WI38 (cell line): Measurements from ENCODE around the gene GPR143.
"Not testable (repeated sequence)": the region's sequence is repeated elsewhere in the genome, so short reads cannot be mapped to it uniquely, and the experiment has no call there.

ENCODE experiments used
- H3K4me3 ChIP-seq: 2 replicates; pipeline ENCODE4 v1.5.1; 2011; ENCODE audit warnings: low read depth, mild to moderate bottlenecking, control low read depth, low read length
- TF ChIP-seq, protein P1 (sequence below): IDR thresholded peaks from 2 replicates; pipeline ENCODE4 v1.5.1; 2012; ENCODE audit warnings: low read depth, mild to moderate bottlenecking, control low read depth, low read length

GPR143 gene

DNA sequence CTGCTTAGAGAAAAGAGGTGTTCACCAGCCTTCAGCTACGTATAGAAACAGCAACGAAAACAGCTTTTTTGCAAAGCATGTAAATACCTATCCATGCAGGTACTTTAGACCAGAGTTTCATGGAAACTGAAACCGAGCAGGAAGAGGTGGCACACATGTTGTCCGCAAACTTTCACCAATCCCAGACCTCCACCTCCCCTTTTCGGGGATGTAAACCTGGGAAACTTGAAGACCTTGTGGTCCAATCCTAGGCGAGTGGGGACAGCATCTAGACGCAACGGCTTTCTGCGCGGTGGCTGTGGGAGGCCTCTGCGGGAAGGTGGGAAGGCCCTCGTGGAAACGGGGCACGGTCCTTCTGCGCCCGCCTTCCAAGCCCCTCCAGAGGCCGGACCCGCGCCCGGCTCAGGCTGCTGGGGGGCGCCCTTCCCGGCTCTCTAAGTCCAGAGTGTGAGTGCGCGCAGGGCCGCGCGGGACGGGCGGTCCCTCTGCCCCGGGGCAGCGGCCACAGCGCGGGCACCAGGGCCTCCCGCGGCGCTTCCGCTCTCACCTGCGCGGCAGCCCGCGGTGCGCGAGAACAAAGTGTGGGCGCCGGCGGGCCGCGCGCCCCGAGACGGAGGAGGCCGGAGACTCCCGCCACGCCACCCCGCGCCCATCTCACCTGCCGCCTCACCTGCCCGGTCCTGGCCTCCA, 19.8 kb upstream of the GPR143 start:
- H3K4me3 ChIP-seq = no peak overlapping the region; the same call in 1 of the 2 replicates
- TF ChIP-seq, protein P1, sequence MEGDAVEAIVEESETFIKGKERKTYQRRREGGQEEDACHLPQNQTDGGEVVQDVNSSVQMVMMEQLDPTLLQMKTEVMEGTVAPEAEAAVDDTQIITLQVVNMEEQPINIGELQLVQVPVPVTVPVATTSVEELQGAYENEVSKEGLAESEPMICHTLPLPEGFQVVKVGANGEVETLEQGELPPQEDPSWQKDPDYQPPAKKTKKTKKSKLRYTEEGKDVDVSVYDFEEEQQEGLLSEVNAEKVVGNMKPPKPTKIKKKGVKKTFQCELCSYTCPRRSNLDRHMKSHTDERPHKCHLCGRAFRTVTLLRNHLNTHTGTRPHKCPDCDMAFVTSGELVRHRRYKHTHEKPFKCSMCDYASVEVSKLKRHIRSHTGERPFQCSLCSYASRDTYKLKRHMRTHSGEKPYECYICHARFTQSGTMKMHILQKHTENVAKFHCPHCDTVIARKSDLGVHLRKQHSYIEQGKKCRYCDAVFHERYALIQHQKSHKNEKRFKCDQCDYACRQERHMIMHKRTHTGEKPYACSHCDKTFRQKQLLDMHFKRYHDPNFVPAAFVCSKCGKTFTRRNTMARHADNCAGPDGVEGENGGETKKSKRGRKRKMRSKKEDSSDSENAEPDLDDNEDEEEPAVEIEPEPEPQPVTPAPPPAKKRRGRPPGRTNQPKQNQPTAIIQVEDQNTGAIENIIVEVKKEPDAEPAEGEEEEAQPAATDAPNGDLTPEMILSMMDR = no peak

DNA sequence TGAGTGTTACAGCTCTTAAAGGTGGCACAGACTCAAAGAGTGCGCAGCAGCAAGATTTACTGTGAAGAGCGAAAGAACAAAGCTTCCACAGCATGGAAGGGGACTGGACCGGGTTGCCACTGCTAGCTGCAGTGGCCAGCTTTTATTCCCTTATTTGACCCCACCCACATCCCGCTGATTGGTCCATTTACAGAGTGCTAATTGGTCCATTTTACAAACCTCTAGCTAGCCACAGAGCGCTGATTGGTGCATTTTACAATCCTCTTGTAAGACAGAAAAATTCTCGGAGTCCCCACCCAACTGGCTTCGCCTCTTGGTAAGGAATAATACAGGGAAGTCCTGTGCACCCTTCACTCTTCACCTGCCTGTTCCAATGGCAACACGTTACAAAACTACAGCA, 18.7 kb upstream of the GPR143 start:
- TF ChIP-seq, protein P1 = no peak
- H3K4me3 ChIP-seq = no peak overlapping the region

DNA sequence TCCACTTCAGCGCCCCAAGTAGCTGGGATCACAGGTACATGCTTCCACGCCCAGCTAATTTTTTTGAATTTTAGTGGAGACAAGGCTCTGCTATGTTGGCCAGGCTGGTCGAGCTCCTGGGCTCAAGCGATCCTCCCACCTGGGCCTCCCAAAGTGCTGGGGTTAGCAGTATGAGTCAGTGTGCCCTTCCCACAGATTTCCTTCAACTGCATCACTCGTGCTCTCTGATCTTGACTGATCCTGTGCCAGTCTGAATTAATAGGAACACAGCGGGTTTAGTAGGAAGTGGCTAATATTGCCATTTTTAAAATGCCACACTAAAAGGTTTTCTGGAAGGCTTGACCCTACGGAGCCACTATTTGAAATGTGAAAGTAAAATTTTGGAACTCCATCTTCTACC, 16.3 kb upstream of the GPR143 start:
- TF ChIP-seq, protein P1 = no peak
- no peak overlapping the region for H3K4me3 ChIP-seq

DNA sequence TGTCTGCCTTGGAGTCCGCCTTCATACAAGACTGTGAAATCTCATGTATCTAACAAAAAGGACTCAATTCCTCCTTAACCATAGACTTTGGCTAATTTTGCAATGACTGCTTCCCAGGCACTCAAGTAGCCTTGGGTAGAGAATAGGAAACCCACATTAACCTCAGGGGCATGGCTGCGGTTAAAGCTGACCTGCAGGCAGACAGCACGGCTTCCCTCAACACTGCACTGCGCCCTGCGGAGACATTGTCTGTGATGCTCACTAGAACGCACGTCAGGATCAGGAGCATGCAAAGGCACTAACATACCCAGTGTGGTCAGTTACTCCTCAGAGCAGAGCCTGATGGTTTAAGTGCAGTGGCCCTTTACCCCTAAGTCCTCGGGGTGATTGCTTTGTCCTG, 10.3 kb upstream of the GPR143 start:
- no peak overlapping the region for H3K4me3 ChIP-seq
- TF ChIP-seq, protein P1 = no peak

DNA sequence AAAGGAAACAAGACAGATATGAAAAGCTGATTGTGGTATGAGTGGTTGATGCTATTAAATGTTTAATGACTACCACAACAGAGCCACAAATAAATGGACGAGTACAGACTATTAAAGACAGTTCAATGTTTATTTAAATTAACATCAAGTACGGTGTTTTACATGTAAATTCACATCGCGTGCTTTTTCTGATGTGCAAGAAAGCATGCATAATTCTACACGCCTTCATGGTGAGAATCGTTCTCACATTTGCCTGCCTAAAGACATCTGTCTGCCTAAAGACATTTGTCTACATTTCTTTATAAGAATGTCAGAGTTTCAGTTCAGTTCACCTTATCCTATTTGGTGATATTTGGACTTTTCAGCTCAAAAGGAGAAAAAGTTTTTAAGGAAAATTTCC, 7.3 kb upstream of the GPR143 start:
- TF ChIP-seq, protein P1 = no peak
- H3K4me3 ChIP-seq = no peak overlapping the region

DNA sequence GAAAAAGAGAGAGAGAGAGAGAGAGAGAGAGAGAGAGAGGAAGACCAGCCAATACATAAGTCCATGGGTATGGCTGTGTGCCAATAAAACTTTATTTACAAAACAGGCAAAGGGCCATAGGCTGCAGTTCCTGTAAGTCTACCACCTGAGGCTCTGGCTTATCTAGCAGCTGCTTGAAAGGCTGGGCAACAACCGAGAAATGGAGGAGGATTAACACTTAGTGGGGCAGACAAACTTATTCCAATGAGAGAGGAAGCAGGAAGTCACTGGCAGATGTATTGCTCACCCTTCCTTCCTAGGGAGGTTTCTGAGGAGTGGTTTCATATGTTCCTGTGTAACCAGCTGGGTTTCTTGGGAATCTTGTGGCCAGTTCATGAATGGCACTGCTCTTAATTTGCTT, 4.7 kb upstream of the GPR143 start:
- H3K4me3 ChIP-seq = no peak overlapping the region
- TF ChIP-seq, protein P1 = no peak

DNA sequence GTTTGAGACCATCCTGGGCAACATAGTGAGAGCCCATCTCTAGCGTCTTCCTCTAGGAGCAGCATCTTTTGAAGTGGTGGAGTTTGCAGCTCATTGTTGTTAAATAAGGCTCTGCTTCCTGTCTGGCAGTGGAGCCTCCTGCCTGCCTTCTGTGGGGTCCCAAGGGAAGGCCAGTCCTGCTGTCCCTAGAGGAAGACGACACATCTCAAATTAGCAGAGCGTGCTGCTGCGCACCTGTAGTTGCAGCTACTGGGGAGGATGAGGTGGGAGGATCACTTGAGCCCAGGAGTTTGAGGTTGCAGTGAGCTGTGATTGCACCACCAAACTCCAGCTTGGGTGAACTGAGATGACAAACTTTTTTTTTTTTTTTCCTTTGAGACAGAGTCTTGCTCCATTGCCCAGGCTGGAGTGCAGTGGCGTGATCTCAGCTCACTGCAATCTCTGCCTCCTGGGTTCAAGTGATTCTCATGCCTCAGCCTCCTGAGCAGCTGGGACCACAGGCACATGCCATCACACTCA, 2.7 kb upstream of the GPR143 start:
- not testable (repeated sequence) for H3K4me3 ChIP-seq

DNA sequence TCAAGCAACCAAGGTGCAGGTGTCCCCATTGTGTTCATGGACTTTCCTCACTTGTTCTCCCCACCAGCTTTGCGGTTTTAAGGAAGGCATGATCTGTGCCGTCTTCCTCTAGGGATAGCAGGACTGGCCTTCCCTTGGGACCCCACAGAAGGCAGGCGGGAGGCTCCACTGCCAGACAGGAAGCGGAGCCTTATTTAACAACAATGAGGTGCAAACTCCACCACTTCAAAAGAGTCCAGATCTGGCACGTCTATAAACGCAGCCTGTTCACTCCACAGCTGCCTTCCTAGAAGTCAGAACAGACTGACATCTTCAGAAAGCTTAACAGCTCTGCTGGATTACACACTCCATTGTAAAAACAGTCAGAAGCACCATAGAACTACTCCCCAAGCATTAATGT, 1.7 kb upstream of the GPR143 start:
- TF ChIP-seq, protein P1 = no peak
- no peak overlapping the region for H3K4me3 ChIP-seq
